NCI-H146 treated with DMSO at 0.1 percent for 48 hours (cell line): ENCODE data around the gene GSTCD.
"Not testable (repeated sequence)": the region's sequence is repeated elsewhere in the genome, so short reads cannot be mapped to it uniquely, and the experiment has no call there.

Experiments used
- DNase-seq: peaks from one replicate; lab custom pipeline; 2025; ENCODE audit not compliant: unreplicated experiment; lab: John Stamatoyannopoulos, UW

GSTCD gene

GRCh38 chr4:105708181-105709080 is at the start of gene GSTCD, which contains the start of gene INTS12:
Gene GSTCD, plus strand, starts transcription at chr4:105708784. Its CDS starts 8,830 bp downstream, at chr4:105717614.
Gene INTS12, minus strand, starts transcription at chr4:105708689. Its CDS starts 8,684 bp downstream, at chr4:105700005.
- peak; percentile 14 for DNase-seq

GRCh38 chr4:105659190-105659589 is 49.4 kb upstream of the GSTCD start:
- DNase-seq: no peak

GRCh38 chr4:105661028-105661427 is 47.6 kb upstream of the GSTCD start:
- no peak for DNase-seq

GRCh38 chr4:105662935-105663675 is 45.5 kb upstream of the GSTCD start:
- DNase-seq: no peak

- no peak for DNase-seq
Measured at GRCh38 chr4:105666693-105667092, 41.9 kb upstream of the GSTCD start.

- no peak for DNase-seq
Measured at GRCh38 chr4:105670684-105671083, 37.9 kb upstream of the GSTCD start.

GRCh38 chr4:105671301-105671700 is 37.3 kb upstream of the GSTCD start:
- DNase-seq: no peak

GRCh38 chr4:105674011-105674410 is 34.6 kb upstream of the GSTCD start:
- no peak for DNase-seq

GRCh38 chr4:105677709-105678108 is 30.9 kb upstream of the GSTCD start:
- DNase-seq: no peak

GRCh38 chr4:105679186-105679585 is 29.4 kb upstream of the GSTCD start:
- DNase-seq: no peak

- DNase-seq: no peak
Measured at GRCh38 chr4:105683038-105683437, 25.5 kb upstream of the GSTCD start.

GRCh38 chr4:105686571-105686970 is 22.0 kb upstream of the GSTCD start:
- DNase-seq: no peak

- not testable (repeated sequence) for DNase-seq
Measured at GRCh38 chr4:105694812-105695211, 13.8 kb upstream of the GSTCD start.

- DNase-seq: not testable (repeated sequence)
Measured at GRCh38 chr4:105695832-105696231, 12.8 kb upstream of the GSTCD start.

- no peak for DNase-seq
Measured at GRCh38 chr4:105698607-105699006, 10.0 kb upstream of the GSTCD start.

- DNase-seq: no peak
Measured at GRCh38 chr4:105707782-105708180, 803 bp upstream of the GSTCD start.

- DNase-seq: no peak
Measured at GRCh38 chr4:105709081-105709450, 482 bp downstream of the GSTCD start.

- DNase-seq: no peak
Measured at GRCh38 chr4:105710012-105710600, 1.5 kb downstream of the GSTCD start.

- DNase-seq: no peak
Measured at GRCh38 chr4:105710678-105711077, 2.1 kb downstream of the GSTCD start.

GRCh38 chr4:105712766-105713165 is 4.2 kb downstream of the GSTCD start:
- no peak for DNase-seq

GRCh38 chr4:105714071-105714521 is 5.5 kb downstream of the GSTCD start:
- no peak for DNase-seq

- DNase-seq: no peak
Measured at GRCh38 chr4:105714932-105715331, 6.3 kb downstream of the GSTCD start.
